GM19324 (cell line): ENCODE data around the gene EYA2.
"Not testable (repeated sequence)": the region's sequence is repeated elsewhere in the genome, so short reads cannot be mapped to it uniquely, and the experiment has no call there.

ENCODE experiments used
- ATAC-seq: cut with Tn5 transposase; IDR thresholded peaks from one replicate; pipeline ENCODE4 v1.9.1; 2021; ENCODE audit warnings: mild to moderate bottlenecking, moderate library complexity; ENCODE audit not compliant: unreplicated experiment, low FRiP score

Gene EYA2

DNA sequence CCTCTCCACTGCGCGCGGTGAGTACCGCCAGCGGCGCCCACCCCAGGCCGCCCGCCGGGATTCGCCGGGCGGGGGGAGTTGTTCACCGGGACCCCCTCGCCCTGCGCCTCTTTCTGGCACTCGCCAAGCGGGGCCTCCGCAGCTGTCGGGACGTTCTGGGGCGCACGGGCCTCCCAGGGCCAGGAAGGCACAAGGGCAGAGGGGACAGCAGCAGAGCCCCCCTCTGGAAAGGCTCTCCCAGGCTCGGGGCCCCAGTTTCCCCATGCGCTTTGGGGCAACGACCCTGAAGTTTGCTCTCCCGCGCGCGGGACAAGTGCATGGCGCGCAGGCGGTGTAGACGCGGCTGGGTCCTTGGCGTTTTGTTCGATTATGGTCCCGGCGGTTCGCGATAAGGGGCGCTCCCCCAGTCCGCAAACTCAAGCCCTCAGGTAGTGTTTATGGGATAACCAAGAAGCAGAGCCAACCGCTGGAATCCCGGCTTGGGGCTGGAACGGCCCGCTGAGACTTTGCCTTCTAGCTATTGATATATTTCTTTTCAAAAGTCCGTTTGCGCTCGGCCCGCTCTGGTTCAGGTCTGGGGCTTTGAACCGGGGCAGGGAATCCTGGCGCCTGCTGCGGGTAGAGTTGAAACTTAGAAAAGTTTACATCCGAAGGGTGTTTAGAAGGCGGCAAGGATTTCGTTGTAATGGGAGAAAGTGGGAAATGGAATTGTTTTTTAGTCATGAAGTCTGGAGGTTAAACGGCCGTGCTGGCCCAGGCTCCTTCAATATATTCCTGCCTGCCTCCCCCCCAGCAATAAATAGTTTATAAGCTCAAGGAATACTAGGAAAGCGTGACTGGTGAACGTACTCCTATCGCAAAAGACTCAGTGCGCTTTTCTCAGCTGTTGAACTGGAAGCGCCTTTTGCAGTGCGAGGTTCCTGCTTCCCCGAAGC is 595 bp downstream of the EYA2 start:
- ATAC-seq, result no peak

- ATAC-seq, result no peak
Measured at GRCh38 chr20:46895906-46896242, 1.2 kb downstream of the EYA2 start.

DNA sequence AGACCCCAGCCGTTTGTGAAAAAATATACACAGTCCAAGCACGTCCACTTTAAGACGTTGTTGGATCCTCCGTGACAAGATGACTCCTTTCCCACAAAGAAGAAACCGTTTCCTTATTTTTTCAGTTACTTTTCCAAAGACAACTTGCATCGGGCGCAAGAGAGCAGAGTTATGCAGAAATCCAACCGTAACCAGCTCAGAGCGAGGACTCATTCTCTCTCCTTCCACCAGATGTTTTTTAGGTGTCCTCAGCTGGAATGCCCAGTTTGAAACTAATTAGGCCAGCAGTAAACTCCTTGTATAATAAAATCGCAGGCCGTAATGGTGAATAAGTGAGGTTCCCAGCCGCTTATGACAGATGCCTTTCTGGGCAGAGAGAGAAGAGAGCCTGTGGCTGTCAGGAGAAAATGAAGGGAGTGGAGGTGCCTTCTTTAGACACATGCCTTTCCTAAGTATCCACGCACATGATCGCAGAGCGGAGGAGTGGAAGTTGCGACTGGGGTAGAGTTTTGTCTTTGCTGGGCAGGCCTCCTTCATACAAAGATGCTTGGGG is 2.8 kb downstream of the EYA2 start:
- ATAC-seq, result no peak

DNA sequence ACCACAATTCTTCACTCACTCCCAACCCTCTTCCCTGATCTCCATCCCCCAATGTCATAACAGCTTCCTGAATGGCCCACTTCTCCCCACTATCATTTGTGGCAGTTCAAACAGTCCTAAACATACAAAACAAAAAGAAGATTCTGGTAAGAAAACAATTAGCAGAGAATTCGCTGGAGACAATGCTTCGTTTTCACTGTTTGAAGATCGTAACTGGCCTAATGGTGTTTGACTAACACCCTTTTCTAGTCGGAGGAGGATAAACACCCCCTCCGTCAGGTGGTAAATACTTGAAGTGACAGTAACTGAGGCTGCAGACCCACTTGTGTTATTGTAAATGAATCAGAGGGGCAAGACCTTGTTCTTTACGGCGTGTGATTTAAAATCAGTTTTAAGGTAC is 3.8 kb downstream of the EYA2 start:
- no peak for ATAC-seq

DNA sequence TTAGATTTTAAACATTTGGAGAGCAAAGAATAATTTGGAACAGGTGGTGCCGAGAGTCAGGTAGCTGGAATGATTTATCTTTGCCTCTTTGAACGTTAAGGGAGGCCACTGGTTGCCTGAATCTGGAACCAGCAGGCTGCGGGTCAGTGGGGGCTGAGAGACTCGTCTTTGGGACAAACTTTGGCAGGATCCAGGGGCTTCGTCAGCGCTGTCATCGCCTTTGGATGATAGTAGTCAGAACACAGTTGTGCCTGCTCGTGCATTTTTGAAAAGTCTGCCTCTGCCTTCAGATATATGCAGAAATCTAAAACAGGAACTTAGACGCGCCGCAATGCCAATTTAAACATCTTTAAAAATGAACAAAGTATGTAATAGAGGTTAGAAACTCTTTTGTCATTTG is 5.0 kb downstream of the EYA2 start:
- ATAC-seq, result no peak

GRCh38 chr20:46900086-46900485 is 5.4 kb downstream of the EYA2 start:
- ATAC-seq, result no peak

DNA sequence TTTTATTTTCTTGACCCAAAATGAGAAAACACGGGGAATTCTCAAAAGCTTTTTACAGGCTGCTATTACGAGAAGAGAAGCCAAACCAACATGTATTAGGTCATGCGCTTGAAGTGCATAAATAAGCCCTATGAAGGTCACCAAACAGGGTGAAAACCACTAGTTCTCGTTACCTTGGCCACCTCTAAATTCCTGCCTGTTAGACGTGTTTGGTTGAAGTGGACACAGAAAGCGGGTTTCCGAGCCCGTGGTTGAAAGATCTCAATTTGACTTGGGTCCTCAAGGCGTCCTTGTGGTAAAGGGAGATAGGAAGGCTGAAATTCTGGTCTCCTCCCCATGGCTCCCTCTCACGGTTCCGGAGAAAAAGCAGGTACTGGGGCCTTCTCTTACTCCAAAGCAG is 6.2 kb downstream of the EYA2 start:
- ATAC-seq, result no peak

GRCh38 chr20:46901638-46902037 is 7.0 kb downstream of the EYA2 start:
- no peak for ATAC-seq

DNA sequence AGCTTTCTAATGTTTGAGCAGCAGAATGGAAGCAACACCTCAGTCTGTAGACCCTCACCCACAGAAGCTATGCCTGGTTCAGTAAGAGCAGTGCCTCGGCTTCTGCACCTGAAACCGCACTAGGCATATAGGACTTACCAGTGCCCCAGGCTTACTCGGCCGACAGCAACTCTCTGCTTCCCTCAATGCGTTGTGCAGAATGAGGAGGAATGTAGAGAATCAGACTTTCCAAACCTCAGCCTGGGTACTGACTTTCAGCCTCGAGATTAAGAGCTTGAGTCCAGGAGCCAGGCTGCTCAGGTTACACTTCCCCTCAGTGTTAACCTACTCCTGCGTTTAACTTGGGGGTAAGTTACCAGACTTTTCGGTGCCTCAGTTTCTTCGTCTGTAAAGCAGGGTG is 8.6 kb downstream of the EYA2 start:
- ATAC-seq, result no peak

GRCh38 chr20:46903937-46904336 is 9.3 kb downstream of the EYA2 start:
- no peak for ATAC-seq

DNA sequence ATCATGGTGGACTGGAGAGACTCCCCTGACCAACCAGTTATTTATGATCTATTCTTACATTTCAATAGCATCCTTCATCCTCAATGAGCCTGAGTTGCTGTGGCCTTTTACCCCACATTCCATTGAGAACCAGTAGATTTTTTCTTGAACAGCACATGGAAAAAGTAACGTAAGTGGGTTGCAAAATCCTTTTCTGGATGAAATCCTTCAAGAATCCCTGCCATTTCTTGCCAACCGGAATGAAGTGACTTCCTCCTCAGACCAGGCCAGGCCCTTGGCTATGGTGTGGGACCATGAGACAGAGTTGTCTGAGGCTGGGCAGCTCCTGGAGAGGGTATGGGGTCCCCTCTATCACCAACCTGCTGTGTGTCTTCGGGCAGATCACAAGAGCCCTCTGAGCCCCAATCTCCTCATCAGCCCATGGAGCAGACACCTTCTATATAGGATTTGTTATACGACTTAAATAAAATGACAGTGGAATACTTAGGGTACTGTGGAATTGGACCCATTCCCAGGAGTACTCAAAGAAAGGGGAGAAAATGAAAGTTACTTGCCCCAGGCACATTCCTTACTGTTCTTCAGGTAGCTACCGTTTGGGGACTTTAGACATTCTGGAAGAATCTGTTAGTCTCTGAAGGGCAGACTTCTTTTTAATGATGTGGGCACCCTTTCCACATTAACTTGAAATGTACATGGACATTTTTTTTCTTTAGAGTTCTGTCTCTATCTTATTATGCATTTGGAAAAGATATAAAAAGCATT is 10.9 kb downstream of the EYA2 start:
- ATAC-seq, result no peak

GRCh38 chr20:46913329-46914044 is 18.8 kb downstream of the EYA2 start:
- ATAC-seq, result no peak

DNA sequence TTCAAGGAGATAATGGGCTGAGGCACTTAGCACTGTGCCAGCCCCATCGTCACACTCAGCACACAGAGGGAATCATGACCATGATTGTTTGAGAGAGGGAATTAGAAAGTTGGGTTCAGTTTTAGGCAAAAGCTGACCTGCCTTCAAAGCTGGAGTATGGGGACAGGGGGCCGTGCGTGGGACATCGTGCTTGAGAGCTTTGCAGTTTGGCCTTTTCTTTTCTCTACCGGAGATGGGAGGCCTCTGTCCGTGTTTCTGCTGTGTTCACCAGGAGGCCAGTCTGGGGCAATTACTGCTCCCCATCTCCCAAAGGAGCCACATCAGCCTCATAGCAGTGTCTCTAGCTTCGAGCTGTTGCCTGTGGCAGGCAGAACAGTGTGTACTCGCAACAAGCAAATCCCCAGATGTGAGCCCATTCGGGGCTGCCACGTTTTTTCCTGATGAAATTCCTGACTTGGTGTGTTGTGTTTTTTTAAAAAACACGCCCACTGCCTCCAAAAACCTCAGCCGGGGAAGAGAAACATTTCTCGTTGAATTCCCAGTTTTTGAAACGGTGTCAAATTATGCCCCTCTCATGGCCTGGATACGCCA is 20.2 kb downstream of the EYA2 start:
- no peak for ATAC-seq

- no peak for ATAC-seq
Measured at GRCh38 chr20:46915575-46916257, 21.1 kb downstream of the EYA2 start.

DNA sequence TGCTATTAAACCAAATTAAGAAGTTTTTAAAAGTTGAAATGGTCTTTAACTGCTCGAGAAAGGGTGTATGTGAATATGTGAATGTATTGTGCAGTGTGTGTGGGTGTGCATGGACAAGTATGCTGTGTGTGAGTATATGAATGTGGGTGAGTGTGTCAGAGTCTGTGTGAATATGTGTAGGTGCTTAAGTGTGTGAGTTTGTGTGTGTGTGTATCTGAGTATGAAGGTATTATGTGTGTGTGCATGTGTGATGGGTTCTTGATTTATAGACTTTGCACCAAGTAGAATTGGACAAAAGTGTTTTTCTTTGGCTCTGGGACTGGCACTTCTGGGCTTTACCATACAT is 21.6 kb downstream of the EYA2 start:
- ATAC-seq, result no peak

GRCh38 chr20:46917155-46917554 is 22.5 kb downstream of the EYA2 start:
- no peak for ATAC-seq

DNA sequence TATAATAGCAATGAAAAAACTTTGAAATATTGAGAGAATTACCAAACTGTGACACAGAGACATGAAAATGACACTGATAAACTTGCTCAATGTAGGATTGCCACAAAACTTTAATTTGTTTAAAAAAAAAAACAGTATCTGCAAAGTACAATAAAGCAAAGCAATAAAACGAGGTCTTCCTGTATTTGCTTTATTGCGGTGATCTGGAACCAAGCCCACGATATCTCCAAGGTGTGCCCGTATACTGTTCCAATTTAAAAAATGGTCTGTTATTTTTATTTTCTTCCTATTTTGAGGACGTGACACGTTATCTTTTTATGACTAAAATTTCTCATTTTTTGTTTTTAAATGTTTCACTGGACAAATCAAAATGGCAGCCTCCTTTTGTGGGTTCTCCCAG is 25.5 kb downstream of the EYA2 start:
- no peak for ATAC-seq

DNA sequence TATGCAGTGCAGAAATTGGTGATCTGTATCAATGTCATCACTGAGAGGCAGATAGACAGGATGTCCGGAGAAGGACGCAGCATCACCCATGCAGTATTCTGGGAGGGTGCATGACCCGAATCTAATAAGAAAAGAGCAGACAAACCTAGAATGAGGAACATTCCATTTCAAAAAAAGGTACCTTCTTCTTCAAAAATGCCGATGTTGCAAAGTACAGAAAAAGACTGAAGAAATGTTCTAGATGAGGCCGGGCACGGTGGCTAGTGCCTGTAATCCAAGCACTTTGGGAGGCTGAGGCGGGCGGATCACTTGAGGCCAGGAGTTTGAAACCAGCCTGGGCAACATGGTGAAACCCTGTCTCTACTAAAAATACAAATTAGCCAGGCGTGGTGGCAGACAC is 28.2 kb downstream of the EYA2 start:
- ATAC-seq, result not testable (repeated sequence)

GRCh38 chr20:46923550-46923949 is 28.9 kb downstream of the EYA2 start:
- ATAC-seq, result no peak

- ATAC-seq, result no peak
Measured at GRCh38 chr20:46928580-46929132, 34.0 kb downstream of the EYA2 start.
